K562 treated with DMSO at 1 percent for 12 hours (cell line): ENCODE measurements around the gene ABCA2. TPM values are rescaled to one million over a fixed set of nuclear protein-coding genes. Genes with fewer than 3 reads are reported as not detected.

Experiments
- total RNA-seq: library from RNA; unstranded; fragments of 300-600 nt; gene quantifications from 2 replicates; pipeline ENCODE4 v1.2.3, GENCODE V29; 2022; ENCODE audit not compliant: insufficient read depth

The ABCA2 gene
- total RNA-seq: 5.4 and 10.9 TPM in 2 replicates

GRCh38 chr9:137027369-137028262, at the start of gene ABCA2:
Gene ABCA2, minus strand, starts transcription at chr9:137028237. Its CDS starts 97 bp downstream, at chr9:137028140.

GRCh38 chr9:137077010-137077747, 49.1 kb upstream of the ABCA2 start, which contains the start of gene UAP1L1:
Gene UAP1L1, plus strand, starts transcription at chr9:137077517. Its CDS starts 16 bp downstream, at chr9:137077533.

GRCh38 chr9:137070201-137070905, 42.3 kb upstream of the ABCA2 start, which contains the start of gene SAPCD2:
Gene SAPCD2, minus strand, starts transcription at chr9:137070557. Its CDS starts 97 bp downstream, at chr9:137070460.

GRCh38 chr9:137053944-137054931, 26.2 kb upstream of the ABCA2 start, which contains the start of gene ENTPD2:
Gene ENTPD2, minus strand, starts transcription at chr9:137054061. Its CDS starts 64 bp downstream, at chr9:137053997.

DNA sequence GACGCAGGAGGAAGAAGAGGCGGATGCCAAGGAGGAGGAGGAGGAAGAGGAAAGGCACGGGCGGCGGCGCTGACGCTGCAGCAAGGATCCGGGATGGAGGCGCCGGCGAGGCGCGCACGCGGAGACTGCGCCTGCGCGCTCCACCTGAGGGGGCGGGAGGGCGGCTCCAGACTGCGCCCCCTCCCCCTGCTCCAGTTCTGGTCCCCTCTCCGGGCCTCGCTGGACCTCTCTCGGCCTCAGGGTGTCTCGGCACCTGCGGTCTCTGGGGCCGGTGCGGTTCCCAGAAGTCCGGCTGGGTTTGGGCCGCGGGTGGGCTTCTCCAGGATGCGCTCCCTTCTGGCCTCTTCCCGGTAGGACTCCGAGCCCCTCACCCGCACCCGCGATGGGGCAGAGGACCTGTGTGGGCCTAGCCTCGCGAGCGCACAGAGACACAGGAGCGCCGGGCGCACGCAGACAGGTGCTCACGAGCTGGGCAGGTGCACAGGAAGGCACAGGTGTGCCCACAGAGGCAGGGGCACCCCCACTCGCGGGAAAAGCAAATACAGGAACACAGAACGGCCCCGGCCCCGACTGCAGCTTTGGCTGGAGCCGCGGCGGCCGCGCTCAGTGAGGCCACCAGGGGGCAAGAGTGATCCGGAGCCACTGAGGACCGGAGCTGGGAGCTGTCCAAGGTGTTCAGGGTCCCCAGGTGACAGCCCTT, 18.2 kb upstream of the ABCA2 start, which contains the start of gene NPDC1:
NPDC1 (minus strand) TSS at position 90 of the 700 bp plus-strand sequence. CDS start 188 bp downstream, outside the sequence.

DNA sequence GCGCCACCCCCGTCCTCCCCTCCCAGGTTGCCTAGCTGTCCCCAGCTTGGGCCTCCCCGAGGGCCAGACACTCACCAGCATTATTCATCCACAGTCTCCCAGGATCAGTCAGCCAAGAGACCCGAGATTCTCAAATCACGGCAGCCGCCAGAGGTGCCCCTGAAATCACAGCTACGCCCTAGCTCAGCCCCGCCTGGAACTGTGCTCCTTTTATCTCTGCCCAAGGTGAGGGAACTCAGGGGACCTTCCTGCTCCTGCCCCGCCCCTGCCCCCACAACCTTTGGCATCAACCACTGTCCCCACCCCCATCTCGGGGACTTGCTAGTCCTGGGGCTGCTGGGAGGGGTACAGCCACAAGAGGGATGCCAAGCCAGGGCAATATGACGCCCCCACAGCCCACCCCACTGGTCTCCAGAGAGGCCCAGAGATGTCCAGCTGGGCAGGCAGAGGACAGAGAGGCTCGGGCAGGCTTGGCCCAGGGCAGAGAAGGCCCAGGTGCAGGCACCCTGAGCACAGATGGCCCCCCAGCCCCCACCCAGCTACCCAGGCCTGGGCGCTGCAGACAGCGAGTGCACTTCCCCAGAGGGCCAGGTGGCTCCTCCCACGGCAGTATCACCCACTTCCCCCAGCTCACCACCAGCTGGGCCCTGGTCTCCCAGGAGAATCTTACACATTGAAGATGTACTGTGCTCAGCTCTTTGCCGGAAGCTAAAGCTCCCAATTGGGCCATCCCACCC, 4.0 kb upstream of the ABCA2 start, which contains the start of gene FUT7:
FUT7 (minus strand) TSS at position 185 of the 737 bp plus-strand sequence; CDS start at position 88, 97 bp downstream.

DNA sequence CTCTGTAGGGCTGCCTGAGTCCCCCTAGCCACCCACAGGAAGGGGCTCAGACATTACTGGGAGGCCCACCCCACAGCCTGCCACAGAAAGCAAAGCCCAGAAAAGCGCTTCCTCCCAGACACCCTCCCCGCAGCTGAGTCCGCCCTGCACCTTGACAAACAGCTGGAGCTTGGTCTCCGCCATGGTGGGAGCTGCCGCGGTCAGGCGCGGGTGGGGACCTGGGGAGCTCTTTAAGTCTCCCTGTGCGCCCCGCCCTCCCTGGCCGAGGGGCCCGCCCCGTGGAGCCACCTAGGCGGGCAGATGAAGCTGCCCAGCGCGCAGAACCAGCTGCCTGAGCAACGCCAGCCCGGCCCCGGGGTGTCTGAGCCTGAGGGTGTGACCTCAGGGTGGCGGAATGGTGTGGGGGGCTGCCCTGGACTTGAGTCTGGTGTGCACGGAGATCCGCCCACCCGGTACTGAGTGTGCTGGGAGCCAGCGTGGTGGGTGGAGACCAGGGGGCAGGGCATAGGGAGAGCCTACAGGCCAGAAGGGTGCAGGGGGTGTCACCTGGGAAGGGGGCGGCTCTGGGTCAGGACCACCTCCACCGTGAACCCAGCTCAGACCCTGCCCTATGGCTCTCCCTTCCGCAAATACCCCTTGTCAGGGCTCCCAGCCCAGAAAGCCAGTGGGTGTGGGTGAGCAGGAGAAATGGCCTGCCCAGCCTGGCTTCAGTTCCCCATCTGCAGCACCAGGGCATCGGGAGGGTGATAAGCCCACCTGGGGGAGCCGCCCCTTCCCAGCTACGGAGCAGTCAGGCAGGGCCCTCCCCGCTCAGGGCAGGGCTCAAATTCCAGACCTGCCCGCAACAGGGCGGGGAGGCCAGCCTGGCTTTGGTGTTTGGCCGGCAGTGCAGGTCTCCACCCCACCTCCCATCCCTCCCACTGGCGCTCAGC, 31.4 kb downstream of the ABCA2 start, which contains the start of gene CLIC3:
CLIC3 (minus strand) TSS at position 208 of the 932 bp plus-strand sequence; CDS start at position 183, 25 bp downstream.

DNA sequence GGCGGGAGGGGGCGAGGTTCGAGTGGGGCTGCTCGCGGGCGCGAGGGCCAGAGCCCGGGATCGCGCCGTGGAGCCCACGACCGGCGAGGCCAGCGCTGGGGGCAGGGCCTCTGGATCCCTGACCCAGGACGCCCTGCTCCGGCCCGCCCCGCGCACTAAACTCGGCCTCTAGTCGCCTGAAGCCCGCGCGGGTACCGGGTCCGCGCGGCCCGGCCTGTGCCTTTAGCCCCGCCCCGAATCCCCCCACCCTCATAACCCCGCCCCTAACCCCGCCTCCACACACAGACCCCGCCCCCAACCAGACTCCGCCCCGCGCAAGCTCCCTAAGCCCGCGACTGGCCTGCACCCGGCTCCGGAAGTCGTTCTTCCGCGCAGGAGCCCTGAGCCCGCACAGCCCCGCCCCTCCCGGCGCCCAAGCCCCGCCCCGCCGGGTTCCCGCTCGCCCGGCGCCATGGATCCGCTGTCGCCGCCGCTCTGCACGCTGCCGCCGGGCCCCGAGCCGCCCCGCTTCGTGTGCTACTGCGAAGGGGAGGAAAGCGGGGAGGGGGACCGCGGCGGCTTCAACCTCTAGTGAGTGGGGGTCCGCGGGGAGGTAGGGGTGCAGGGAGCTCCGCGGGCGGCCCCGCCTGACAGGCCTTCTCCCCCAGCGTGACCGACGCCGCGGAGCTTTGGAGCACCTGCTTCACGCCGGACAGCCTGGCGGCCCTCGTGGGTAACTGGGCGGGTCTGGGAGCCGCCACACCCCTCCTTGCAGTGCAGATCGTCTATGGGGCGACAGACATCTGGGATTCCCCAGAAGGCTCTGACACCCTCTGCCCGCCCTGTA, 35.8 kb downstream of the ABCA2 start, which contains the start of gene PAXX:
PAXX (plus strand) TSS at position 430 of the 826 bp plus-strand sequence; CDS start at position 452, 22 bp downstream.

DNA sequence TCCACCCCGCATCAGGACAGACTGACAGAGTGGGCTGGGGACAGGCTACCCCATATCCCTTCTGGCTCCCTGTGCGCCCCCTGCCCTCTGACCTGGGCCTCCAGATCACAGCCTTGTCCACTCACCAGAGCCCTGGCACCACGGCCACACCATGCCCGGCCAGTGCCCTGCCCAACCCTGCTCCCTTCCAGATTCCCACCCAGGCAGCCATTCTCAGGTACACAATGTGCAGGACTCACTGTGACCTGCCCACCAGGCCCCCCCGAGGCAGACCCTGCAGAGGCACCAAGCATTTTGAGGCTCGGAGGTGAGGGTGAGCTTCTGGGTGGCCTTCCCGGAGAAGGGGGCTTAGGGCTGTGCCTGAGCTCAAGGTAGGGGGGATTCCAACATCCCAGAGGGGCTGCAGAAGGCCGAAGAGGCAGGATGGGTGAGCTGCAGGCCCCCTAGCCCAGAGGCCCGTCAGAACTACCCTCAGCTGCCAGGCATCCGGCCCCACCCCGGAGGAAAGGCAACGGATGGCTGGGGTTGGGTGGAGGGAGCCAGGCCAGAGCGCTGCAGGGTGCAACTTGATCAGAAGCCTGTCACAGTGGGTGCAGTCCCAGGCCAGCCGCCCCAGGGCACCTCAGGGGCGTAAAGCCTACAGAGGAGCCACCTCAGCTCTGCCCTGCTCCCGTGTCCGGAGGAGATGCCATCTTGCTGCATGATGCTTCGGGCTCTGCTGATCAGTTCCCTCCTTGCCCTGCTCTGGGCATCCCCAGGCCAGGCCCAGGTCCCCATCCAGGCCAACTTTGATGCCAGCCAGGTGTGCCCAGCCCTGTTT, 45.6 kb downstream of the ABCA2 start, which contains the start of gene LCNL1:
LCNL1 (plus strand) TSS at position 762 of the 820 bp plus-strand sequence. CDS start 594 bp downstream, outside the sequence.

DNA sequence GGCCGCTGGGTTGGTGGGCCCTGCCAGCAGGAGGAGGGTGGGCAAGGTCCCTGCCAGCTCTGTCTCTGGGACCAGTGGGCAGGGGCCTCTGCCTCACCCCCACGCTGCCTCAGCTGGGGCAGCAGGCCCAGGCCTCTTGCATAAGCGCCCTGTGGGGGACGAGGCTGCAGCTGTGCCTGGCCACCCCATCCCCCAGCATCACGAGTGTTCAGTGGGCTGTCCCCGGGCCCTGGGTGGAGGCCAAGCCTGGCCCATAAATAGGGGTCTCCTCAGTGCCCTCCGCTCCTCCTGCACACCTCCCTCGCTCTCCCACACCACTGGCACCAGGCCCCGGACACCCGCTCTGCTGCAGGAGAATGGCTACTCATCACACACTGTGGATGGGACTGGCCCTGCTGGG, 50.8 kb downstream of the ABCA2 start, which contains the start of gene PTGDS:
PTGDS (plus strand) TSS at position 282 of the 400 bp plus-strand sequence; CDS start at position 357, 75 bp downstream.

Other genes with a start within 250 kb of the ABCA2 start
- gene TMEM141, start 236.9 kb downstream of the ABCA2 start, total RNA-seq: 32.1 and 71.4 TPM in 2 replicates
- gene CCDC183, start 231.9 kb downstream of the ABCA2 start, total RNA-seq: 0.42 TPM in 1 of 2 replicates, not detected in the other
- gene RABL6, start 220.3 kb downstream of the ABCA2 start, total RNA-seq: 123 and 151 TPM in 2 replicates
- 6.5 and 14.3 TPM in 2 replicates for gene AJM1, start 185.8 kb downstream of the ABCA2 start, total RNA-seq
- gene PHPT1, start 178.8 kb downstream of the ABCA2 start, total RNA-seq: 119 and 244 TPM in 2 replicates
- gene MAMDC4, start 175.9 kb downstream of the ABCA2 start, total RNA-seq: 3.4 and 3.6 TPM in 2 replicates
- gene EDF1, start 161.9 kb downstream of the ABCA2 start, total RNA-seq: 551 and 781 TPM in 2 replicates
- 25.9 and 33.7 TPM in 2 replicates for gene TRAF2, start 141.7 kb downstream of the ABCA2 start, total RNA-seq
- gene FBXW5, start 83.5 kb downstream of the ABCA2 start, total RNA-seq: 126 and 129 TPM in 2 replicates
- not detected in 2 replicates for gene C8G, start 83.0 kb downstream of the ABCA2 start, total RNA-seq
- not detected in 2 replicates for gene LCN12, start 76.0 kb downstream of the ABCA2 start, total RNA-seq
- 12.3 and 16.0 TPM in 2 replicates for gene PTGDS, start 50.7 kb downstream of the ABCA2 start, total RNA-seq
- gene LCNL1, start 45.2 kb downstream of the ABCA2 start, total RNA-seq: not detected in 2 replicates
- 91.4 and 99.8 TPM in 2 replicates for gene PAXX, start 35.8 kb downstream of the ABCA2 start, total RNA-seq
- gene CLIC3, start 31.7 kb downstream of the ABCA2 start, total RNA-seq: not detected in 2 replicates
- gene FUT7, start 3.9 kb upstream of the ABCA2 start, total RNA-seq: not detected in 2 replicates
- gene NPDC1, start 17.9 kb upstream of the ABCA2 start, total RNA-seq: 1.0 and 4.3 TPM in 2 replicates
- gene ENTPD2, start 25.8 kb upstream of the ABCA2 start, total RNA-seq: not detected in 2 replicates
- 17.4 and 28.8 TPM in 2 replicates for gene SAPCD2, start 42.3 kb upstream of the ABCA2 start, total RNA-seq
- 5.9 and 8.8 TPM in 2 replicates for gene UAP1L1, start 49.3 kb upstream of the ABCA2 start, total RNA-seq
- gene MAN1B1, start 58.7 kb upstream of the ABCA2 start, total RNA-seq: 47.0 and 51.4 TPM in 2 replicates
- 194 and 200 TPM in 2 replicates for gene DPP7, start 86.5 kb upstream of the ABCA2 start, total RNA-seq
- gene GRIN1, start 110.9 kb upstream of the ABCA2 start, total RNA-seq: 0.85 TPM in 1 of 2 replicates, not detected in the other
- not detected in 2 replicates for gene LRRC26, start 141.8 kb upstream of the ABCA2 start, total RNA-seq
- gene TMEM210, start 143.8 kb upstream of the ABCA2 start, total RNA-seq: not detected in 2 replicates
- 35.8 and 51.1 TPM in 2 replicates for gene ANAPC2, start 160.3 kb upstream of the ABCA2 start, total RNA-seq
- 138 and 226 TPM in 2 replicates for gene SSNA1, start 160.4 kb upstream of the ABCA2 start, total RNA-seq
- gene TPRN, start 172.5 kb upstream of the ABCA2 start, total RNA-seq: 23.4 and 26.9 TPM in 2 replicates
- gene TMEM203, start 177.4 kb upstream of the ABCA2 start, total RNA-seq: 54.3 and 56.7 TPM in 2 replicates
- 12.6 and 31.3 TPM in 2 replicates for gene NDOR1, start 177.5 kb upstream of the ABCA2 start, total RNA-seq
- gene RNF208, start 194.0 kb upstream of the ABCA2 start, total RNA-seq: 7.4 and 10.2 TPM in 2 replicates
- 0.98 TPM in 1 of 2 replicates, not detected in the other for gene CYSRT1, start 196.9 kb upstream of the ABCA2 start, total RNA-seq
- not detected in 2 replicates for gene RNF224, start 199.3 kb upstream of the ABCA2 start, total RNA-seq
- gene SLC34A3, start 202.7 kb upstream of the ABCA2 start, total RNA-seq: not detected in 2 replicates
- gene TUBB4B, start 213.1 kb upstream of the ABCA2 start, total RNA-seq: 804 and 847 TPM in 2 replicates
- not detected in 2 replicates for gene STPG3, start 223.0 kb upstream of the ABCA2 start, total RNA-seq
- gene NELFB, start 227.1 kb upstream of the ABCA2 start, total RNA-seq: 77.5 and 88.0 TPM in 2 replicates
- gene TOR4A, start 249.5 kb upstream of the ABCA2 start, total RNA-seq: 52.4 and 66.1 TPM in 2 replicates